OCI-LY7 (cell line): ENCODE measurements around the gene BCAR3.

Source experiments
- CTCF ChIP-seq: fragments of 200-600 bp; sonication (generic); conservative IDR thresholded peaks from 2 replicates; pipeline ENCODE4 v1.5.1; 2014; ENCODE audit warnings: mild to moderate bottlenecking, antibody characterized with exemption, low read length, moderate library complexity, mixed read lengths
- EZH2phosphoT487 ChIP-seq: fragments of 200-600 bp; sonication (generic); IDR thresholded peaks from 2 replicates; pipeline ENCODE4 v1.6.1; 2018; ENCODE audit warnings: low read depth, borderline replicate concordance, mild to moderate bottlenecking, mixed run types, antibody characterized with exemption, low read length, moderate library complexity, mixed read lengths

GRCh38 chr1:93668951-93669350 lies 12.7 kb downstream of the BCAR3 start:
- TF ChIP-seq CTCF: no peak
- TF ChIP-seq EZH2phosphoT487: no peak
